BJ (cell line): Measurements from ENCODE around the gene PACS2. TPM values are rescaled to one million over a fixed set of nuclear protein-coding genes. Genes with fewer than 3 reads are reported as not detected.

Source experiments
- CTCF ChIA-PET: fragments of 350-600 bp; formaldehyde crosslinking; extraction: SDS; loops from one replicate; lab custom pipeline; 2021; ENCODE audit warnings: antibody characterized with exemption, inconsistent platforms; lab: Yijun Ruan, JAX
- POLR2A ChIA-PET: fragments of 300-600 bp; sonication (Branson Sonifier 250); formaldehyde crosslinking; extraction: SDS; loops from one replicate; lab custom pipeline; 2021; ENCODE audit warnings: antibody characterized with exemption; lab: Charles Lee
- DNase-seq: peaks from one replicate; pipeline ENCODE4 v3.0.0-alpha.2; 2011; ENCODE audit warnings: low read depth
- H3K27me3 ChIP-seq: 2 replicates; pipeline ENCODE4 v1.6.0; 2011; ENCODE audit warnings: low read length; ENCODE audit not compliant: control insufficient read depth, insufficient read depth
- H3K36me3 ChIP-seq: 2 replicates; pipeline ENCODE4 v1.5.1; 2011; ENCODE audit warnings: low read length; ENCODE audit not compliant: control insufficient read depth, insufficient read depth
- H3K4me3 ChIP-seq: 2 replicates; pipeline ENCODE4 v1.5.1; 2011; ENCODE audit warnings: low read depth, mild to moderate bottlenecking, control low read depth, low read length
- polyA plus RNA-seq: library from polyadenylated mRNA; depleted of rRNA; stranded (reverse); fragments of >200 nt; gene quantifications from 2 replicates; pipeline ENCODE4 v1.2.3, GENCODE V29; 2011
- TF ChIP-seq, protein P1 (sequence below): IDR thresholded peaks from 2 replicates; pipeline ENCODE4 v1.5.1; 2011; ENCODE audit warnings: low read depth, mild to moderate bottlenecking, control low read depth, inconsistent platforms, low read length, moderate library complexity; ENCODE audit not compliant: insufficient read depth

PACS2 gene
- polyA plus RNA-seq, 1 experiment: 21.4 TPM

- CTCF ChIA-PET: interaction anchor here (5.2 kb wide), 1 partner anchor 13 kb away, joined by 27 read pairs; no protein-coding TSS in a partner anchor
- Histone ChIP-seq H3K36me3 (no peaks in the 10 kb centered on the region; the same call in none of the 2 replicates), H3K4me3 (no peak overlapping the region), H3K27me3 (no peaks in the 10 kb centered on the region)
- TF ChIP-seq, protein P1, sequence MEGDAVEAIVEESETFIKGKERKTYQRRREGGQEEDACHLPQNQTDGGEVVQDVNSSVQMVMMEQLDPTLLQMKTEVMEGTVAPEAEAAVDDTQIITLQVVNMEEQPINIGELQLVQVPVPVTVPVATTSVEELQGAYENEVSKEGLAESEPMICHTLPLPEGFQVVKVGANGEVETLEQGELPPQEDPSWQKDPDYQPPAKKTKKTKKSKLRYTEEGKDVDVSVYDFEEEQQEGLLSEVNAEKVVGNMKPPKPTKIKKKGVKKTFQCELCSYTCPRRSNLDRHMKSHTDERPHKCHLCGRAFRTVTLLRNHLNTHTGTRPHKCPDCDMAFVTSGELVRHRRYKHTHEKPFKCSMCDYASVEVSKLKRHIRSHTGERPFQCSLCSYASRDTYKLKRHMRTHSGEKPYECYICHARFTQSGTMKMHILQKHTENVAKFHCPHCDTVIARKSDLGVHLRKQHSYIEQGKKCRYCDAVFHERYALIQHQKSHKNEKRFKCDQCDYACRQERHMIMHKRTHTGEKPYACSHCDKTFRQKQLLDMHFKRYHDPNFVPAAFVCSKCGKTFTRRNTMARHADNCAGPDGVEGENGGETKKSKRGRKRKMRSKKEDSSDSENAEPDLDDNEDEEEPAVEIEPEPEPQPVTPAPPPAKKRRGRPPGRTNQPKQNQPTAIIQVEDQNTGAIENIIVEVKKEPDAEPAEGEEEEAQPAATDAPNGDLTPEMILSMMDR: no peak
- POLR2A ChIA-PET: no interaction called here
- DNase-seq: no peak
Measured at GRCh38 chr14:105337966-105338741, 23.6 kb downstream of the PACS2 start.

DNA sequence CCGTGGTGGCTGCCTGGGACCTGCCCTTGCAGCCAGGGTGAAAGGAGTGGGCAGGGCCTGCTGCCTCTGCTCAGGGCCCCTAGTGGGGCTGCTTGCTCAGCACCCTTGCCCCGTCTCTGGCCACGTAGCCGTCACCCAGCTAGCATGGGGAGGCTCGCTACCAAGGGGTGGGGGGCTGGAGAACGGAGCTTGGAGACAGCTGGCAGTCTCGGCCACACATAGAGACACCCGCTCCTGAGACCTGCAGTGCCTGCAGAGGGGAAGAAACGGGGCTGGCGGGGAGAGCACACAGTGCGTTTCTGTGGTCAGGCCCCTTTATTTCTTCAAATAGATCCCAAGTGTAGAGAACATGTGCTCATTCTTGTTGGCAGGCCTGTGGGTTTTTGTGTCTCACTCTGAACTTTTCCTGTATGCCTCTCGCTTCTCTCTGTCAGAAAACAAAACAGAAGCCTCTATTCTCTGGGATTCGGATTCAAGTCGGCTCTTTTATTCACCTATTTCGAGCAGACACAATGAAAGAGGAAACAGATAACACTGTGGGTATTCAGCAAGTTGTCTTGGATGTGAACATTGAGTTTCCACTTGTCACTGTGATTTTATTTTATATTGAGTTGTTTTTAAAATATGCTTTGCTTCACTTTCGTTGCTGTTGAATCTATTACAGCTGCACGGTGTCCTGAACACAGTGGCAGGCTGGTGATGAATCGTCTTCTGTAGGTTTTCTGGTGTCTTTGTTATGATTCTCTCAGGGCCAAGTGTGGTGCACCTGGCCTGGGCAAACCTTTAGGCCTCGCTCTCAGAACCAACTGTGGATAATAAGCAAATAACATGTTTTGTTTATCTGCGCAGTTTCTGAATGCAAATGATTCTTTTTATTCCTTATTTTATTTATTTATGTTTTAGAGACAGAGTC, 26.5 kb downstream of the PACS2 start:
- Histone ChIP-seq H3K4me3 (no peak overlapping the region), H3K36me3 (no peaks in the 10 kb centered on the region; the same call in none of the 2 replicates), H3K27me3 (no peaks in the 10 kb centered on the region)
- POLR2A ChIA-PET: no interaction called here
- TF ChIP-seq, protein P1: no peak
- no peak for DNase-seq
- CTCF ChIA-PET: interaction anchor here (0.9 to 5.2 kb wide), 2 partner anchors 10 to 59 kb away, joined by 3 to 27 read pairs; no protein-coding TSS in a partner anchor

GRCh38 chr14:105343194-105343593, 28.6 kb downstream of the PACS2 start:
- Histone ChIP-seq H3K4me3 (no peak overlapping the region), H3K36me3 (no peaks in the 10 kb centered on the region; the same call in none of the 2 replicates), H3K27me3 (no peaks in the 10 kb centered on the region)
- TF ChIP-seq, protein P1: no peak
- POLR2A ChIA-PET: no interaction called here
- CTCF ChIA-PET: interaction anchor here (0.6 to 5.2 kb wide), 4 partner anchors 8 to 140 kb away, joined by 3 to 27 read pairs (median 3); no protein-coding TSS in a partner anchor
- no peak for DNase-seq

GRCh38 chr14:105346200-105346533, 31.6 kb downstream of the PACS2 start:
- TF ChIP-seq, protein P1: no peak
- POLR2A ChIA-PET: no interaction called here
- Histone ChIP-seq H3K4me3 (no peak overlapping the region), H3K36me3 (peaks cover 6% of the 10 kb centered on the region), H3K27me3 (no peaks in the 10 kb centered on the region)
- CTCF ChIA-PET: no interaction called here
- no peak for DNase-seq
